GM12865 (cell line): ENCODE results near the gene SUSD6.
A peak's percentile ranks its signal among the peaks of the same experiment; 100 is the strongest.

Experiments
- DNase-seq: peaks from one replicate; pipeline ENCODE4 v3.0.0; 2010; ENCODE audit warnings: low read depth
- H3K4me3 ChIP-seq: 2 replicates; pipeline ENCODE4 v1.5.1; 2011; ENCODE audit warnings: mild to moderate bottlenecking, low read depth, low read length, control low read depth
- TF ChIP-seq, protein P1 (sequence below): IDR thresholded peaks from 2 replicates; pipeline ENCODE4 v1.5.1; 2011; ENCODE audit warnings: low read length, control low read depth, low read depth, inconsistent platforms; ENCODE audit not compliant: insufficient read depth; ENCODE audit errors: missing control alignments

Gene SUSD6

DNA sequence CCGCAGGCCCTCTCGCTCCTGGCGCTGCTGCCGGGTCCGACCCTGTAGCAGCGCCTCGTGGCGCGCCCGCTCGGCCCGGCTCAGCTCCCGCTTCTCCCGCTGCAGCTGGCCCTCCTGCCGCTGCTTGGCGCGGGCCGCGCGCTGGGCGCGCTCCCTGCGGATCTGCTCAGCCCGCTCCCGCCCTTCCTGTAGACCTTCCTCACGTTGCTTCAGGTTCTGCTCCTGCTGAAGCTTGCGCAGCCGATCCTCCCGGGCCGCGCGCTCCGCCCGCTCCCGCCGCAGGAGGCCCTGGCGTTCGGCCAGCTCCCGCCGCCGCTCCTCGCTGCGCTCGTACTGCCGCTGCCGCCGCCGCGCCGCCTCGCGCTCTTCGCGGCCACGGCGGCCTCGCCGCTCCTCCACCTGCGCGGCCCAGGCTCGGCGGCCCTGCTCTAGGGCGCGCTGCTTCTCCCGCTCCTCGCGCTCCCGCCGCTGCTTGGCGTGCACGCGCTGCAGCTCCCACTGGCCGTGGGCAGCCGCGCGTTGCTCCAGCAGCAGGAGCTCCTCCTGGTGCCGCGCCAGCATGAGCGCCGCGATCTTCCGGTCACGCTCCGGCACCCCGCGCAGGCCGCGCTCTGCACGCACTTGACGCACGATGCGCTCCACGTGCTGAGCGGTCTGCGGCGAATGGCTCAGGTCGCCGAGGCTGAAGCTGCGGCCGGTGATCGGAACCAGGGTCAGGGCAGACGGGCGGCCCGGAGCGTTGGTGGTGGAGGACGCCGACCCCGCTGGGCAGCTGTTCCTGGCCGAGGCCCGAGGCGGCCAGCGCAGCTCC, 39.2 kb upstream of the SUSD6 start:
- H3K4me3 ChIP-seq = no peak overlapping the region
- TF ChIP-seq, protein P1, sequence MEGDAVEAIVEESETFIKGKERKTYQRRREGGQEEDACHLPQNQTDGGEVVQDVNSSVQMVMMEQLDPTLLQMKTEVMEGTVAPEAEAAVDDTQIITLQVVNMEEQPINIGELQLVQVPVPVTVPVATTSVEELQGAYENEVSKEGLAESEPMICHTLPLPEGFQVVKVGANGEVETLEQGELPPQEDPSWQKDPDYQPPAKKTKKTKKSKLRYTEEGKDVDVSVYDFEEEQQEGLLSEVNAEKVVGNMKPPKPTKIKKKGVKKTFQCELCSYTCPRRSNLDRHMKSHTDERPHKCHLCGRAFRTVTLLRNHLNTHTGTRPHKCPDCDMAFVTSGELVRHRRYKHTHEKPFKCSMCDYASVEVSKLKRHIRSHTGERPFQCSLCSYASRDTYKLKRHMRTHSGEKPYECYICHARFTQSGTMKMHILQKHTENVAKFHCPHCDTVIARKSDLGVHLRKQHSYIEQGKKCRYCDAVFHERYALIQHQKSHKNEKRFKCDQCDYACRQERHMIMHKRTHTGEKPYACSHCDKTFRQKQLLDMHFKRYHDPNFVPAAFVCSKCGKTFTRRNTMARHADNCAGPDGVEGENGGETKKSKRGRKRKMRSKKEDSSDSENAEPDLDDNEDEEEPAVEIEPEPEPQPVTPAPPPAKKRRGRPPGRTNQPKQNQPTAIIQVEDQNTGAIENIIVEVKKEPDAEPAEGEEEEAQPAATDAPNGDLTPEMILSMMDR = no peak
- no peak for DNase-seq

DNA sequence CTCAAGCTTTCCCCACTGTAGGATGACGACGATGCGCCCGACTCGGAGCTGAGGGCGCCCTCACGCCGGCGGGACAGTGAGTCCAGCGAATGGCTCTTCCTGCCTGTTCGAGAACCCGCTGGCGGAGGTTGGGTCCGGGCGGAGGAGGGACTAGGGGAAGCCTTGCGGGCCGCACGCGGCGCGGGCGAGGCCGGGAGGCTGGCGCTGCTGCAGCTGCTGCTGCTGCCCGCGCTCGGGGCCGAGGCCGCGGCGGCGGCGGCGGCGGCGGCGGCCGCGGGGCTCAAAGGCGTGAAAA, 38.6 kb upstream of the SUSD6 start:
- H3K4me3 ChIP-seq = no peak overlapping the region
- DNase-seq = no peak
- TF ChIP-seq, protein P1 = no peak

DNA sequence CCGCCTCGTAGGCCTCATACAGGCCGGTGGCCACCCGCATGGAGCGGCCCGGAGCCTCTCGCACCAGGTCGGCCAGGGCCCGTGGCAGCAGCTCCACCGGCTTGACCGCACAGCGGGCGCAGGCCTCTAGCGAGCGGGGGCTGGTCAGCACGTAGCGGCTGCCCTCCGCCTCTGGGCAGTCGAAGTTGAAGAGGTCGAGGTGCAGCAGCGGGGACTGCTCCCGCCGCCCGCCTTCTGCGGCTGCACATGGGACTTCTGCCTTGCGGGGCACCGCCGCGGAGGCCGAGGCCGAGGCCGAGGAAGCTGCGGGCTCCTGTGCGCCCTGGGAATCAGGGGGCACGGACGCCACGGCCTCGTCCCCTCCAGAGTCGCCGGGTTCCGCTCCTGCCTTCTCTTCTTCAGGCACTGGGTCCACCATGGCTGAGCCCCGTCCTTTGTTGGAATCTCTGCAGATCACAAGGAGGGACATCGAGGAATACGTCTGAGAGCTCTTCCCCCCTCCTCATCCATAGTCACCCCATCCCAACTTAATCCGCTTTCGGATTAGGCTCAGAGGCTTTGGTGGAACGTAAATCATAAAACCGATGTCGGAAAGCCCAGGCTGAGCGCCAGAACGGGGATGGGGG, 38.1 kb upstream of the SUSD6 start:
- DNase-seq = no peak
- no peak overlapping the region for H3K4me3 ChIP-seq
- TF ChIP-seq, protein P1 = no peak

DNA sequence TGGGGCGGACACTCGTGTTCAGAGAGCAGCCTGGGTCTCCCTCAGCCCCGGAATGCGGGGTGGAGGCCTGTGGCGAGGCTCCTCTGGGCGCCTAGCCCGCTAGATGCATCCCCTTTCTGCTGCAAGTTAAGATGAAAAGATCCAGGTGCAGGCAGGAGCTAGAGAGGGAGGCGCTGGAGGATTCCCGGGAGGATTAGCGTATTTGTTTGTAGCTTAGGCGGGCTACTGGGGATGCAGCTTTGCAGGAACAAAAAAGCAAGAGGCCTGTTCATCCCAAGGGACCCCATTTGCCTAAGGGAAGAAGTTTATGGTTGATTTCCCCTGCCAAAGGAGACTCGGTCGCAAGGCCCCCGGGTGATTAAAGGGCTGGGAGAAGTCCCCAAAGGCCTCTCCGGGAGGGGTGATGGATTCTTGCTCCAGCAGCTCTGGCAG, 37.5 kb upstream of the SUSD6 start:
- TF ChIP-seq, protein P1 = no peak
- no peak for DNase-seq
- no peak overlapping the region for H3K4me3 ChIP-seq

DNA sequence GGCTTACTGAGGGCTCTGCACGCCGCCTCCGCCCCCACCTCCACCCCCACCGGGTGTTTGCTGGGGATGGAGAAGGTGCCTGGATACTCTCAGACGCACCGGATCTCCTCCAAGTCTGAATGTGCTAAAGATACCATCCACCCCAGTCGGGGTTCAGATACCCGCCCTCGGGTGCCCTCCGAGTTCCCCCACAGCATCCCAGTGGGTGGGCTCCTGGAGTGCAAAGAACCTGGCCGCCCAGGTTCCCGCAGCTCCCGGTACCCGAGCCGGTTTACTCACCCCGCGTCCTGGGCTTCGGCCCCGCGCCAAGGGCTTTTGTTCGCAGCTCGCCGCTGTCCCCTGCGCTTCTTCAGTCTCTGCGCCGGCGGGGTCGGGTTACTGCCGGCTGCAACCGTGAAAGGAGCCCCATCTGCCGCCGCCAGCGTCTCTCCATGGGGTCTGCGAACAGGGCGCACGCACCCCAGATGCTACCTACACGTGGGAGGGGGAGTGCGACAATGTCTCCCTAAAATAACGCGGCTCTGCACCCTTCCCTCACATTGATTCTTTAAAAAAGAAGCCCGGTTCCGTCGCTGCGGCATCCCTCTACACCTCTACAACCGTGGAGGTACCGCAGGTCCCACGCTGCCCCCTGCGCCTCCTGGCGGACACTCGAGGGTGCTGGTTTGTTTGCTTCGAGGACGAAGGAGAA, 37.0 kb upstream of the SUSD6 start, which contains the start of gene CCDC177:
CCDC177 (minus strand) TSS at position 609 of the 691 bp plus-strand sequence. CDS start 1,249 bp downstream, outside the sequence.
- peak; percentile 68 for DNase-seq
- TF ChIP-seq, protein P1 = peak; percentile 86
- H3K4me3 ChIP-seq = no peak within 1 kb of the TSS

DNA sequence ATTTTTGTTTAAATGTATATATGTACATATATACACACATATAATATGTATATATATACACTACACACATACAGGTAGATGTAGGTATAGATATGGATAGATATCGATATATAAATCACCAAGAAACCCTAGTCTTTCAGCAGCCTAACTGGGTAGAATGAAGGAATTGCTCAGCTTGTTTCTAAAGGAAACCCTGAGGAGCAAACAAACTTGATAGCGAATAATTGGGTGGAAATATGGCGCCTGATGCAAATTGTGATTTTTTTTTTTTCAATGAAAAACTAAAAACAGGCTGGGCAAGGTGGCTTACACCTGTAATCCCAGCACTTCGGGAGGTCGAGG, 36.5 kb upstream of the SUSD6 start:
- TF ChIP-seq, protein P1 = no peak
- DNase-seq = no peak
- H3K4me3 ChIP-seq = no peak overlapping the region
